GM21737 (cell line): ENCODE results near the gene KCNMA1.

Experiments used
- ATAC-seq: cut with Tn5 transposase; IDR thresholded peaks from one replicate; pipeline ENCODE4 v1.9.1; 2021; ENCODE audit warnings: mild to moderate bottlenecking, moderate library complexity; ENCODE audit not compliant: unreplicated experiment

The KCNMA1 gene

GRCh38 chr10:77635402-77636227 lies 2.0 kb downstream of the KCNMA1 start:
- no peak for ATAC-seq

GRCh38 chr10:77634939-77635338 lies 2.7 kb downstream of the KCNMA1 start:
- no peak for ATAC-seq

GRCh38 chr10:77633376-77633775 lies 4.2 kb downstream of the KCNMA1 start:
- no peak for ATAC-seq

- no peak for ATAC-seq
Observed at GRCh38 chr10:77631241-77631640, 6.4 kb downstream of the KCNMA1 start.

- ATAC-seq, result no peak
Observed at GRCh38 chr10:77630507-77630848, 7.1 kb downstream of the KCNMA1 start.

GRCh38 chr10:77629775-77630506 lies 7.7 kb downstream of the KCNMA1 start:
- no peak for ATAC-seq

- ATAC-seq, result no peak
Observed at GRCh38 chr10:77628906-77629730, 8.5 kb downstream of the KCNMA1 start.

- ATAC-seq, result no peak
Observed at GRCh38 chr10:77626266-77626935, 11.2 kb downstream of the KCNMA1 start.

GRCh38 chr10:77625379-77625778 lies 12.2 kb downstream of the KCNMA1 start:
- ATAC-seq, result no peak

GRCh38 chr10:77622889-77623291 lies 14.7 kb downstream of the KCNMA1 start:
- no peak for ATAC-seq

- ATAC-seq, result no peak
Observed at GRCh38 chr10:77620731-77621130, 16.9 kb downstream of the KCNMA1 start.

- no peak for ATAC-seq
Observed at GRCh38 chr10:77619964-77620703, 17.5 kb downstream of the KCNMA1 start.

- no peak for ATAC-seq
Observed at GRCh38 chr10:77618117-77618516, 19.5 kb downstream of the KCNMA1 start.

- no peak for ATAC-seq
Observed at GRCh38 chr10:77616766-77617165, 20.8 kb downstream of the KCNMA1 start.

GRCh38 chr10:77614778-77615625 lies 22.6 kb downstream of the KCNMA1 start:
- no peak for ATAC-seq

- no peak for ATAC-seq
Observed at GRCh38 chr10:77613476-77614130, 24.0 kb downstream of the KCNMA1 start.

- no peak for ATAC-seq
Observed at GRCh38 chr10:77611670-77612069, 25.9 kb downstream of the KCNMA1 start.

GRCh38 chr10:77611221-77611620 lies 26.4 kb downstream of the KCNMA1 start:
- ATAC-seq, result no peak

- ATAC-seq, result no peak
Observed at GRCh38 chr10:77609781-77610272, 27.8 kb downstream of the KCNMA1 start.
